SK-N-MC (cell line): Measurements from ENCODE around the gene CENPA.
A peak's percentile ranks its signal among the peaks of the same experiment; 100 is the strongest.
"Not testable (repeated sequence)": the region's sequence is repeated elsewhere in the genome, so short reads cannot be mapped to it uniquely, and the experiment has no call there.

Source experiments
- DNase-seq: peaks from one replicate; pipeline ENCODE4 v3.0.0-alpha.2; 2011; ENCODE audit warnings: low read depth, low spot score
- H3K27ac ChIP-seq: fragments of 200-600 bp; sonication (generic); 2 replicates; pipeline ENCODE4 v1.5.1; 2016; ENCODE audit warnings: mixed run types
- H3K36me3 ChIP-seq: fragments of 200-600 bp; sonication (generic); 2 replicates; pipeline ENCODE4 v1.6.1; 2017; ENCODE audit warnings: antibody characterized with exemption, low read length, mixed read lengths; ENCODE audit not compliant: insufficient read depth
- H3K4me3 ChIP-seq: fragments of 200-600 bp; sonication (generic); 2 replicates; pipeline ENCODE4 v1.5.1; 2016
- H3K9ac ChIP-seq: fragments of 200-600 bp; sonication (generic); 2 replicates; pipeline ENCODE4 v1.8.0; 2017; ENCODE audit warnings: mixed run types, mixed read lengths; ENCODE audit not compliant: insufficient read length
- H3K9me3 ChIP-seq: fragments of 200-600 bp; sonication (generic); 2 replicates; pipeline ENCODE4 v1.6.1; 2017; ENCODE audit warnings: low read depth, mild to moderate bottlenecking, antibody characterized with exemption, low read length, moderate library complexity, mixed read lengths
- EZH2 ChIP-seq: fragments of 200-600 bp; sonication (generic); IDR thresholded peaks from one replicate; pipeline ENCODE4 v1.6.1; 2017; ENCODE audit warnings: antibody characterized with exemption
- FOXP2 ChIP-seq: optimal IDR thresholded peaks from 2 replicates; pipeline ENCODE3; 2011; ENCODE audit warnings: mild to moderate bottlenecking, moderate library complexity; ENCODE audit not compliant: insufficient read depth; ENCODE audit errors: extremely low read length, control extremely low read depth
- POLR2AphosphoS5 ChIP-seq: IDR thresholded peaks from 2 replicates; pipeline ENCODE4 v1.6.1; 2012; ENCODE audit warnings: mild to moderate bottlenecking, low read depth, low read length, borderline replicate concordance

Gene CENPA

DNA sequence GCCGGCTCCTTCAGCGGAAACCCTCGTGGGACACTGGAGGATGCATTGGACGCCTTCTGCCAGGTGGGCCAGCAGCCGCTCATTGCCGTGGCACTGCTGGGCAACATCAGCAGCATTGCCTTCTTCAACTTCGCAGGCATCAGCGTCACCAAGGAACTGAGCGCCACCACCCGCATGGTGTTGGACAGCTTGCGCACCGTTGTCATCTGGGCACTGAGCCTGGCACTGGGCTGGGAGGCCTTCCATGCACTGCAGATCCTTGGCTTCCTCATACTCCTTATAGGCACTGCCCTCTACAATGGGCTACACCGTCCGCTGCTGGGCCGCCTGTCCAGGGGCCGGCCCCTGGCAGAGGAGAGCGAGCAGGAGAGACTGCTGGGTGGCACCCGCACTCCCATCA lies 7.8 kb upstream of the CENPA start:
- no peaks in the 10 kb centered on the region for H3K9me3 ChIP-seq
- no peak overlapping the region for H3K4me3 ChIP-seq
- H3K36me3 ChIP-seq: peaks cover 31% of the 10 kb centered on the region
- TF ChIP-seq POLR2AphosphoS5 (no peak), EZH2 (no peak), FOXP2 (no peak)
- H3K27ac ChIP-seq: no peak overlapping the region
- no peak for DNase-seq
- H3K9ac ChIP-seq: no peak overlapping the region

DNA sequence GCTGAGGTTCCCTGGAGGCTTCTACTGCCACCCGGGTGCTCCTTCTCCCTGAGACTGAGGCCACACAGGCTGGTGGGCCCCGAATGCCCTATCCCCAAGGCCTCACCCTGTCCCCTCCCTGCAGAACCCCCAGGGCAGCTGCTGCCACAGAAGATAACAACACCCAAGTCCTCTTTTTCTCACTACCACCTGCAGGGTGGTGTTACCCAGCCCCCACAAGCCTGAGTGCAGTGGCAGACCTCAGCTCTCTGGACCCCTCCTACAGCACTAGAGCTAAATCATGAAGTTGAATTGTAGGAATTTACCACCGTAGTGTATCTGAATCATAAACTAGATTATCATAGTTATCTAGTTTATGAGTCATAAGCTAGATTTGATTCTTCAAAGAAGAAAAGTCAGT lies 7.3 kb upstream of the CENPA start:
- no peak for DNase-seq
- Histone ChIP-seq H3K4me3 (no peak overlapping the region), H3K36me3 (peaks cover 31% of the 10 kb centered on the region), H3K9ac (no peak overlapping the region), H3K9me3 (no peaks in the 10 kb centered on the region), H3K27ac (no peak overlapping the region)
- TF ChIP-seq POLR2AphosphoS5 (no peak), FOXP2 (no peak)

DNA sequence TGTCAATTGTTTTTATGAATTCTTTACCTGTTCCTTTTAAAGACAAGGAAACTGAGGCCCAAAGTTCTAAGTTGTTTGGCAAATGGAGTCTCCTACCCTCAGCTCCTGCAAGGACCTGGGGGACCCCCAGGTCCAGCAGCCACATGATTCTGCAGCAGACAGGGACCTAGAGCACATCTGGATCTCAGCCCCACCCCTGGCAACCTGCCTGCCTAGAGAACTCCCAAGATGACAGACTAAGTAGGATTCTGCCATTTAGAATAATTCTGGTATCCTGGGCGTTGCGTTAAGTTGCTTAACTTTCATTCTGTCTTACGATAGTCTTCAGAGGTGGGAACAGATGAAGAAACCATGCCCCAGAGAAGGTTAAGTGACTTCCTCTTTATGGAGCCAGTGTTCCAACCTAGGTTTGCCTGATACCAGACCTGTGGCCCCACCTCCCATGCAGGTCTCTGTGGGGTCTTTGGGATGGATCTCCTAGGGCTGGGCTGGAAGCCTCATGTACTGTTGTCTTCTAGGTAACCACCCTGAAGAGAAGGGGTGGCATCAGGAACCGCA lies 5.6 kb upstream of the CENPA start:
- no peaks in the 10 kb centered on the region for H3K9me3 ChIP-seq
- no peak for DNase-seq
- H3K27ac ChIP-seq: no peak overlapping the region
- H3K4me3 ChIP-seq: no peak overlapping the region
- H3K9ac ChIP-seq: no peak overlapping the region
- peaks cover 30% of the 10 kb centered on the region for H3K36me3 ChIP-seq
- no peak for TF ChIP-seq FOXP2
- TF ChIP-seq POLR2AphosphoS5: no peak
- TF ChIP-seq EZH2: no peak

DNA sequence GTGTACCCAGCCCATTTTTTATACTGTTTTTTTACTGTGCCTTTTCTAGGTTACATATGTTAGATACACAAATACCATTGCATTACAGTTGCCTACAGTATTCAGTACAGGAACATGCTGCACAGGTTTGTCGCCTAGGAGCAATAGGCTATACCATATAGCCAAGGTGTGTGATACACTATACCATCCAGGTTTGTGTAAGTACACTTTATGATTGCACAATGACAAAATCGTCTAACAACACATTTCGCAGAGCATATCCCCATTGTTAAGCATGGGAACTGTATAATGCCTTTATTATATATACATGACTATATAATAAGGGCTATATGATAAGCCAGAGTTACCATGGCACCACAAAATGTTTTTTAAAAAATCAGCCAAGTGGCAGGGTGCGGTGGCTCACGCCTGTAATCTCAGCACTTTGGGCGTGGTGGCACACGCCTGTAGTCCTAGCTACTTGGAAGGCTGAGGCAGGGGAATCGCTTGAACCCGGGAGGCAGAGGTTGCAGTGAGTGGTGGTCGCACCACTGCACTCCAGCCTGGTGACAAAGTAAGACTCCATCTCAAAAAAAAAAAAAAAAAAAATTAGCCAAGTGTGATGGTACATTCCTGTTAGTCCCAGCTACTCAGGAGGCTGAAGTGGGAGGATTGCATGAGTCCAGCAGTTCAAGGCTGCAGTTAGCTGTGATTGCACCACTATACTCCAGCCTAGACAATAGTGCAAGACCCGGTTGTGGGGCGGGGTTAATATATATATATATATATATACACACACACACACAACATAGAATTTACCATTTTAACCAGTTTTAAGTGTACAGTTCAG lies 2.8 kb upstream of the CENPA start:
- Histone ChIP-seq H3K36me3 (peaks cover 20% of the 10 kb centered on the region), H3K9me3 (no peaks in the 10 kb centered on the region), H3K9ac (no peak overlapping the region), H3K27ac (no peak overlapping the region), H3K4me3 (no peak overlapping the region)
- no peak for TF ChIP-seq POLR2AphosphoS5
- no peak for TF ChIP-seq EZH2
- no peak for TF ChIP-seq FOXP2
- DNase-seq: no peak

DNA sequence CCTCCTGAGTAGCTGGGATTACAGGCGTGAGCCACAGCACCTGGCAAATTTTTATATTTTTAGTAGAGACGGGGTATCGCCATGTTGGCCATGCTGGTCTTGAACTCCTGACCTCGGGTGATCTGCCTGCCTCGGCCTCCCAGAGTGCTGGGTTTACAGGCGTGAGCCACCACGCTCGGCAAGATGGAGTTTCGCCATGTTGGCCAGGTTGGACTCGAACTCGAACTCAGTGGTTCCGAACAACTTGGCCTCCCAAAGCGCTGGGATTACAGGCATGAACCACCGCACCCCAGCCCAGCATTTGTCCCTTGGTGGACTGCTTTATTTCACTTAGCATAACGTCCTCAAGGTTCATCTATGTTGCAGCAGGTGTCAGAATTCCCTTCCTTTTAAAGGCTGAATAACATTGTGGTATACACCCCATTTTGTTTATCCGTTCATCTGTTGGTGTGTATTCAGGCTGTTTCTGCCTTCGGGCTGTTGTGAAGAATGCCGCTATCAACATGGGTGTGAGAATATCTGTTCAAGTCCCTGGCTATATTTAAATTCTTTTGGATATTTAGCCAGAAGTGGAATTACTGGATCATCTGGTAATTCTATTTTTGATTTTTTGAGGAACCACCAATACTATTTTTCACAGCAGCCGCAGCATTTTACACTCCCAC lies 1.2 kb upstream of the CENPA start:
- no peak overlapping the region; the same call in 1 of the 2 replicates for H3K4me3 ChIP-seq

DNA sequence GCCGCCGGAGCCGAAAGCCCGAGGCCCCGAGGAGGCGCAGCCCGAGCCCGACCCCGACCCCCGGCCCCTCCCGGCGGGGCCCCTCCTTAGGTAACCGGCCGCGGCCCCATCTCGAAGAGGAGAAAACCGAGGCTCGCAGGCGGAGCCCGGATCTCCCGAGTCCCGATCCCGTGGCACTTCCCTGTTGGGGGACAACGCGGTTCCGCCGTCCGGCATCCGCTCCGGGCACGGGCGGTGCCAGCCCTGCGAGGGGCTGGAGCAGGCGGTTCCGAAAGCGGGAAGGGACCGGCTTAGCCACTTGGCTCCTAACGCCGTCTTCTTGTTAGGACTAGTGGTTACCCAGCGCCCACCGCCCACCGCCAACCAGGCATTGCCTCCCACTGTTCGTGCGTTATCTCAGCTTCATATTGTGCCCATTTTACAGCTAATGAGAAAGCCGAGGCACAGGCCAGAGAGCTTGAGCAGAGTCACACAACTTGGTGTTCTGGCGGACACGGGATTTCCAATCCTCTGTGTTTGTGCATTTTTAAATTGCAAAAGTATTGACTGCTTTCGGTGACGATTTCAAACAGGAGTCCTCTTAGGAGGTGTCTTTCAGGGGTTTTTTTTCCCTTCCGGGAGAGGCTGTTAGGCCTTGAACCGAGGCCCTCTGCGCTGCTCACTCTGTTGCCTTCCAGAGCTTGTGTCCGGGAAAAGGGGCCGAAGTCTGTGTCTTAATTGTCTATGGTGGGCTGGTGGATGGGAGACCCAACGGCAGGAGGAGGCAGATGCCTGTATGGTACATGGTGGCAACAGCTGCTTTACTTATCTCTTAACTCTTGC lies 562 bp downstream of the CENPA start:
- peaks cover 35% of the 10 kb centered on the region for H3K36me3 ChIP-seq
- peak overlapping the region; percentile 45; the same call in 1 of the 2 replicates for H3K27ac ChIP-seq
- no peak for DNase-seq
- no peak for TF ChIP-seq POLR2AphosphoS5
- H3K4me3 ChIP-seq: peak overlapping the region; percentile 86
- H3K9ac ChIP-seq: peak overlapping the region; percentile 91
- H3K9me3 ChIP-seq: 0 out of 2 replicates have a peak, but pooled peaks cover 5% of the 10 kb centered on the region

More for the DNA sequence above, 1.2 kb upstream of the CENPA start:
- no peak for TF ChIP-seq EZH2
- no peak for TF ChIP-seq FOXP2
- TF ChIP-seq POLR2AphosphoS5: no peak
- Histone ChIP-seq H3K9me3 (no peaks in the 10 kb centered on the region), H3K9ac (no peak overlapping the region), H3K36me3 (peaks cover 29% of the 10 kb centered on the region), H3K27ac (no peak overlapping the region)
- no peak for DNase-seq

DNA sequence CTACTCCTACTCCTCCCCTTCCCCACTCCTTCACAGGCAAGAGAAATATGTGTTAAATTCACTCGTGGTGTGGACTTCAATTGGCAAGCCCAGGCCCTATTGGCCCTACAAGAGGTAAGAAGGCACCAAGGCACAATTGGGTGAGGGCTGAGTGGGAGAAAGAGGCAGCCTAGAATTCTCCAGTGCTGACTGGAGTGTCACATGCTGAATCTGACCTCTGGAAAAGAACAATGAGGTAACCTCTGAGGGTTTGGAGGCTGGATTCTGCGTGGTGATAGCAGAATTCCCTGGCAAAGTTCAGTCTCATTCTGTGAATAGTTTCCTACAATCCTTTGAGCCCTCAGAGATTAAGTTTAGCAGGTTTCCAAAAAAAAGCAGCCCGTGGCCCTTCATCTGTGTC lies 6.9 kb downstream of the CENPA start:
- no peak for DNase-seq
- TF ChIP-seq FOXP2: no peak
- no peak for TF ChIP-seq POLR2AphosphoS5
- no peak for TF ChIP-seq EZH2
- Histone ChIP-seq H3K9ac (no peak overlapping the region), H3K4me3 (no peak overlapping the region), H3K36me3 (peaks cover 92% of the 10 kb centered on the region), H3K27ac (no peak overlapping the region), H3K9me3 (0 out of 2 replicates have a peak, but pooled peaks cover 5% of the 10 kb centered on the region)

DNA sequence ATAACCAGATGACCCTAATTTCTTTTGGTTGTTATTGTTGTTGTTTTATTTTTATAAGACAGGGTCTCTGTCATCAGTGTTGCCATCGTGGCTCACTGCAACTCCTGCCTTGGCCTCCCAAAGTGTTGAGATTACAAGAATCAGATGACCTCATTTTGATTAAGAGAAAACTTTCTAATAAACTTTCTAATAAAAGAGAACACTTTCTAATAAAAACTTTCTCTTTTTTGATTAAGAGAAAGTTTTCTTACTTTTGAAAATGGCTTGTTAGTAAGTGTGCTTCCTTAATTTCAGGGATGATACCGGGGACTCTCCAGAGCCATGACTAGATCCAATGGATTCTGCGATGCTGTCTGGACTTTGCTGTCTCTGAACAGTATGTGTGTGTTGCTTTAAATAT lies 7.7 kb downstream of the CENPA start:
- H3K9ac ChIP-seq: no peak overlapping the region
- H3K36me3 ChIP-seq: peaks cover 88% of the 10 kb centered on the region
- H3K27ac ChIP-seq: no peak overlapping the region
- 0 out of 2 replicates have a peak, but pooled peaks cover 5% of the 10 kb centered on the region for H3K9me3 ChIP-seq
- TF ChIP-seq POLR2AphosphoS5 (no peak), FOXP2 (no peak), EZH2 (no peak)
- no peak overlapping the region for H3K4me3 ChIP-seq
- DNase-seq: no peak

DNA sequence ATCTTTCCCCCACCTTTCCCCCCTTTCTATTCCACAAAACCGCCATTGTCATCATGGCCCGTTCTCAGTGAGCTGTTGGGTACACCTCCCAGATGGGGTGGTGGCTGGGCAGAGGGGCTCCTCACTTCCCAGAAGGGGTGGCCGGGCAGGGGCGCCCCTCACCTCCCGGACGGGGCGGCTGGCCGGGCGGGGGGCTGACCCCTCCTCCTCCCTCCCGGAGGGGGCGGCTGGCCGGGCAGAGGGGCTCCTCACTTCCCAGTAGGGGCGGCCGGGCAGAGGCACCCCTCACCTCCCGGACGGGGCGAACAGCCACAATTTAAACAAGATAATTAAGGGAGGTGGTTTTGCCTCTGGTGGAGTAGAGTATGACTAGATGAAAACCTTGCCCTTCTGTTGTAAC lies 9.3 kb downstream of the CENPA start:
- not testable (repeated sequence) for H3K4me3 ChIP-seq, H3K9ac ChIP-seq, DNase-seq, H3K9me3 ChIP-seq, H3K27ac ChIP-seq
- H3K36me3 ChIP-seq: peaks cover 80% of the 10 kb centered on the region
